Osteoblast (primary cell): ENCODE results near the gene FN3KRP. TPM values are rescaled to one million over a fixed set of nuclear protein-coding genes. Genes with fewer than 3 reads are reported as not detected.

ENCODE experiments used
- DNase-seq: peaks from one replicate; pipeline ENCODE4 v3.0.0; 2011; ENCODE audit warnings: low spot score, mixed read lengths; ENCODE audit not compliant: insufficient read length; ENCODE audit errors: missing footprints
- H2AFZ ChIP-seq: 2 replicates; pipeline ENCODE4 v1.6.0; 2011; ENCODE audit warnings: mild to moderate bottlenecking, low read length
- H3K27ac ChIP-seq: 2 replicates; pipeline ENCODE4 v1.5.1; 2011; ENCODE audit warnings: mild to moderate bottlenecking, low read depth, low read length, moderate library complexity
- H3K27me3 ChIP-seq: 2 replicates; pipeline ENCODE4 v1.6.0; 2012; ENCODE audit warnings: mild to moderate bottlenecking, control low read depth, inconsistent platforms, low read length, moderate library complexity; ENCODE audit not compliant: insufficient read depth
- H3K36me3 ChIP-seq: 2 replicates; pipeline ENCODE4 v1.5.1; 2011; ENCODE audit warnings: mild to moderate bottlenecking, low read length, control low read depth, moderate library complexity; ENCODE audit not compliant: insufficient read depth
- H3K4me1 ChIP-seq: 2 replicates; pipeline ENCODE4 v1.5.1; 2011; ENCODE audit warnings: mild to moderate bottlenecking, low read length, control low read depth, moderate library complexity; ENCODE audit not compliant: insufficient read depth
- H3K4me2 ChIP-seq: 2 replicates; pipeline ENCODE4 v1.6.0; 2011; ENCODE audit warnings: mild to moderate bottlenecking, low read length; ENCODE audit not compliant: insufficient read depth
- H3K4me3 ChIP-seq: fragments of 200-600 bp; sonication (generic); 3 replicates; pipeline ENCODE4 v1.5.1; 2012; ENCODE audit warnings: mild to moderate bottlenecking, low read length, inconsistent platforms; ENCODE audit not compliant: insufficient read depth
- H3K79me2 ChIP-seq: 2 replicates; pipeline ENCODE4 v1.6.0; 2012; ENCODE audit warnings: mild to moderate bottlenecking, low read length, control low read depth, inconsistent platforms; ENCODE audit not compliant: insufficient read depth
- H3K9me3 ChIP-seq: 2 replicates; pipeline ENCODE4 v1.5.1; 2011; ENCODE audit warnings: low read depth, low read length, control low read depth
- H4K20me1 ChIP-seq: 2 replicates; pipeline ENCODE4 v1.6.0; 2012; ENCODE audit warnings: mild to moderate bottlenecking, low read length, control low read depth; ENCODE audit not compliant: insufficient read depth
- CTCF ChIP-seq: IDR thresholded peaks from 2 replicates; pipeline ENCODE4 v1.5.1; 2011; ENCODE audit warnings: mild to moderate bottlenecking, low read depth, low read length, moderate library complexity; ENCODE audit errors: extremely low read depth
- total RNA-seq: library from RNA; depleted of rRNA; stranded (reverse); fragments of >200 nt; gene quantifications from 2 replicates; pipeline ENCODE4 v1.2.3, GENCODE V29; 2012

FN3KRP gene
- total RNA-seq, 1 donor: 10.1 TPM

DNA sequence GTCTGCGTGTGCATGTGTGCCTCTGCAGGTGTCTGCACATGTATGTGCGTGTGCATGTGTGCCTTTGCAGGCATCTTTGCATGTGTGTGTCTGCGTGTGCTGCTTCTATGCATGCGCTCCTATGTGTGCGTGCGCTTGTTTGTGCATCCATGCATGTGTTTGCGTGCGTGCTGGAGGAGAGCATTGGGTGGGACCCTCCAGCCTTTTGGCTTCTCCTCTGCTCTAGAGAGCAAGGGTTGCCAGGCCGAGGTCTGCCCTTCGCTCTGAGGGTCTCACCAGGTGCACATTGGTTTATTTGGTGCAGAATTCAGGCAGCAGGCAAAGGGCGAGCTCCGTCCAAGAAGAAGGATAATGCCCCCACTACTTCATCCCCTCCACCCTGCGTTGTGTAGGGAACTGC is 17.0 kb upstream of the FN3KRP start:
- Histone ChIP-seq H3K79me2 (peaks cover 2% of the 10 kb centered on the region), H3K4me1 (peaks cover 11% of the 10 kb centered on the region), H3K27me3 (peaks cover 3% of the 10 kb centered on the region), H3K27ac (no peak overlapping the region), H4K20me1 (peaks cover 10% of the 10 kb centered on the region), H3K4me3 (peak overlapping the region; percentile 73), H3K9me3 (no peaks in the 10 kb centered on the region), H3K4me2 (peak overlapping the region; percentile 91), H3K36me3 (no peaks in the 10 kb centered on the region), H2AFZ (no peak overlapping the region)
- DNase-seq: no peak
- no peak for TF ChIP-seq CTCF

GRCh38 chr17:82702231-82702927 is 14.1 kb upstream of the FN3KRP start:
- H3K79me2 ChIP-seq: no peaks in the 10 kb centered on the region
- peaks cover 6% of the 10 kb centered on the region for H4K20me1 ChIP-seq
- H3K27ac ChIP-seq: no peak overlapping the region
- H3K9me3 ChIP-seq: no peaks in the 10 kb centered on the region
- H3K4me3 ChIP-seq: no peak overlapping the region
- TF ChIP-seq CTCF: no peak
- DNase-seq: peak; percentile 90
- peaks cover 3% of the 10 kb centered on the region for H3K27me3 ChIP-seq
- no peak overlapping the region for H2AFZ ChIP-seq
- no peak overlapping the region for H3K4me2 ChIP-seq
- peaks cover 9% of the 10 kb centered on the region for H3K4me1 ChIP-seq
- no peaks in the 10 kb centered on the region for H3K36me3 ChIP-seq

DNA sequence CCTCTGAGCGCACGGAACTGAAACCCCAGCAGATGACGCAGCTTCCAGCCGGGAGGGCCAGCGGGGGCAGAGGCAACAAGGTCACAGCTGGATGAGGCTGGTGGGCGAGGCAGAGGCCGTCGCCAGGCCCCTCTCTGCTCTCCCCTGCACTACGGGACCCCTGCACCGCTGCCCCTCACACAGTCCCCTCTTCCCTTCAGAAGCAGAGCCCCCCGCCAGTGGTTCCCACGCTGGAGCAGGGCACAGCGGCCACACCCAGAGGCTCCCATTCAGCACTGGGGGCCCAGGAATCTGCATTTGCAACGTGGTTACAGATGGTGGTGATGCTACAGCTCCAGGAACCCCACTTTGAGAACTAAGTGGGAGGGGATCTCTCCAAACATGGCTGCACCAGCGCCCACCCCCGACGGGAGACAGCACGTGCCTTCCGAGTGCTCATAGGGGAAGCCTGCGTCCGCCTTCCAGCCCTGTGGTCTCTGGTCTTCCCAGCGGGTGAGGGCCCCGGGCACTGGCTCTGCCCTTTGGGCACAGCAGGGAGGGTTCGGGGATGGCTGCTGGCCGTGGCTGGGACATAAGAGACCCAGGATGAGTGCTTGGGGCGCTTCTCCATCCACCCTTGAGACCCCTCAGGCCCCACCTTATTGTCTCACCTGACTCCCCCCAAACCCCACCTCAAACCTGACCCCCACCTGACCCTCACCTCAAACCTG is 13.3 kb upstream of the FN3KRP start:
- peak; percentile 42 for DNase-seq
- Histone ChIP-seq H2AFZ (no peak overlapping the region), H3K79me2 (no peaks in the 10 kb centered on the region), H3K4me3 (no peak overlapping the region), H3K36me3 (no peaks in the 10 kb centered on the region), H4K20me1 (peaks cover 4% of the 10 kb centered on the region), H3K4me2 (no peak overlapping the region), H3K9me3 (no peaks in the 10 kb centered on the region), H3K27me3 (peaks cover 3% of the 10 kb centered on the region), H3K27ac (no peak overlapping the region), H3K4me1 (peaks cover 7% of the 10 kb centered on the region)
- no peak for TF ChIP-seq CTCF
